Measurements from ENCODE around the gene GPC6.

GPC6 gene

DNA sequence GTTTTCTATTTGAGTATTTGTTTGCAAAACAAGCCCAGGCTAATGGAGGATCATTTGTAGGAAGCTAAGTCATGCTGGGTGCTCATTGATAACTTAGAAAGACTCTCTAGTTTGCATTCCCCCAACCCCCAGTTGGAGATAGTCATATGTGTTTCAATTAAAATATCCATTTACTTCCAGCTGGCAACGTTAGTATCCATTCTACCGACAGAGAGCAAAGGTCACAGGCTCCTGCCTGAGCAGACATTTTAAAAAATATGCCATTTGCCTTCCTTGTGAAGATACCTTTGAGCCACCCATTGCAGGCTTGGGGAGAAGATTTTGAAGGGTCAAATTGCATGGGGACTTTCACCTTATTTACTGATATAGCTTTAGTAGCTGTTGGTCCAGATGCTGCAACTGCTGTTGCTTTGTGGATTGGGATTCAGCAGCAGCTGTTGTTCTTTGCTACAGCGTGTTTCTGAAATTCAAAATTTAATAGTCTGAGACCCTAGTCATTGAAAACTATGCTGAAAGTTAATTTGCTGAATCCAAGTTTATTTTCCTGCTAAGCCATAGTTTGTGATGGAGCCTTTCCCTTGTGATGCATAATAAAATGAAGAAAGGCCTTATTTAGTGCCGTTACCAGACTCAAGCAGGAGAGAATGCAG is 335.1 kb downstream of the GPC6 start:
- TF ChIP-seq ZFX (IDR thresholded peaks at IDR 0.05): no peak
- TF ChIP-seq, protein P1, sequence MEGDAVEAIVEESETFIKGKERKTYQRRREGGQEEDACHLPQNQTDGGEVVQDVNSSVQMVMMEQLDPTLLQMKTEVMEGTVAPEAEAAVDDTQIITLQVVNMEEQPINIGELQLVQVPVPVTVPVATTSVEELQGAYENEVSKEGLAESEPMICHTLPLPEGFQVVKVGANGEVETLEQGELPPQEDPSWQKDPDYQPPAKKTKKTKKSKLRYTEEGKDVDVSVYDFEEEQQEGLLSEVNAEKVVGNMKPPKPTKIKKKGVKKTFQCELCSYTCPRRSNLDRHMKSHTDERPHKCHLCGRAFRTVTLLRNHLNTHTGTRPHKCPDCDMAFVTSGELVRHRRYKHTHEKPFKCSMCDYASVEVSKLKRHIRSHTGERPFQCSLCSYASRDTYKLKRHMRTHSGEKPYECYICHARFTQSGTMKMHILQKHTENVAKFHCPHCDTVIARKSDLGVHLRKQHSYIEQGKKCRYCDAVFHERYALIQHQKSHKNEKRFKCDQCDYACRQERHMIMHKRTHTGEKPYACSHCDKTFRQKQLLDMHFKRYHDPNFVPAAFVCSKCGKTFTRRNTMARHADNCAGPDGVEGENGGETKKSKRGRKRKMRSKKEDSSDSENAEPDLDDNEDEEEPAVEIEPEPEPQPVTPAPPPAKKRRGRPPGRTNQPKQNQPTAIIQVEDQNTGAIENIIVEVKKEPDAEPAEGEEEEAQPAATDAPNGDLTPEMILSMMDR (conservative IDR thresholded peaks at IDR 0.05): no peak
- H3K27ac ChIP-seq: no peak overlapping the region

DNA sequence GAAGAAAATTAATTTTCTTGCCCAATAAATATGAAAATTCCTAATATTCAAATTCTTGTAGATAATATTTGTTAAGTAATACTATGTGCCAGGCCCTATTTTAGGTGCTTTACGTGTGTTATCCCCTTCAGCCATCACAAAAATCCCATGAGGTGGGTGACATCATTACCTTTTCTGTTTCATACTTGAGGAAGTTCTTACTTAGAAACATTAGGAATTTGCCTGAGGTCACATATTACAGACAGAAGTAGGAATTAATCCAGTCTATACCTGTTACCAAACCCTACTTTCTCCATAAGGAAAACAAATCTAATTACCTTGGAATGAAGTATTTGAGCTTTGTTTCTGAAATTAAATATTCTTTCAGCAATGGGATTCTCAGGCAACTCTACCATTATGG is 336.1 kb downstream of the GPC6 start:
- TF ChIP-seq ZFX (IDR thresholded peaks at IDR 0.05): no peak
- TF ChIP-seq, protein P1 (conservative IDR thresholded peaks at IDR 0.05): no peak

DNA sequence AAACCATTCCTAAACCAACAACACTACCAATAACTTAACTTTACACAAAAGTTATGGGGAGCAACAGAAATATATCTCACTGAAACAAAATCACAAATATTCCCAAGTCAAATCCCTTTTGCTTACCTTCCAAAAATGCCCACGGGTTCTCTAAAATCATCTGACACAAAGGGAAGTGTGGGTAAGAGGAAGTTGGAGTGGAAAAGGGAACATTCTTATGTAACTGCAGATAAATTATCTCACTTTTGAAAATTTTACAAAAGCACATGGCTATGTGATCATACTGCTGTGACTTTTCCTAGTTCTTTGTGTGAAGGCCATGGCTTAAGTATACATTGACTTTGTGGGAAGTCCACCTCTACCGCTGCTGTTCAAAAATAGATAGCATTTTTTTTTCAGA is 350.5 kb downstream of the GPC6 start:
- TF ChIP-seq, protein P1 (conservative IDR thresholded peaks at IDR 0.05): no peak
- no peak for TF ChIP-seq ZFX (IDR thresholded peaks at IDR 0.05)
- H3K27ac ChIP-seq: no peak overlapping the region

More for the DNA sequence above, 336.1 kb downstream of the GPC6 start:
- H3K27ac ChIP-seq: no peak overlapping the region

DNA sequence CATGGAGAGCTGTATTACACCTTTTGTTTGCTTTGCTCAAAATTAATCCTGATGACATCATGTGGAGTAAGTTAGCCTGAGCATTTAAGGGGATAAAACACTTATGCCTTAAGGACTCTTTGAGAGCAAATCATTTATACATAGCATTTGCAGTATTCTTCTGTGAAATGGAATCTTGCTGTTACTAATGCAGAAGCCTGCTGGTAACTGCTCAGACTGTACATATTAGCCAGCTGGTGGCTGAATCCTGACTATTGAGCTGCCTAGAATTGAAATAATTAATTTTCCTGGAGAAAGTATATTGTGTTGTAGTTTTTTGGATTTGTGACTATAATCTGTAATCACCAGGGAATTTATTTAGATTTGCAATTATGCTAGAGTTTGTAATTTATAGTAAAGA is 363.2 kb downstream of the GPC6 start:
- TF ChIP-seq, protein P1 (conservative IDR thresholded peaks at IDR 0.05): no peak
- TF ChIP-seq ZFX (IDR thresholded peaks at IDR 0.05): no peak
- H3K27ac ChIP-seq: no peak overlapping the region

DNA sequence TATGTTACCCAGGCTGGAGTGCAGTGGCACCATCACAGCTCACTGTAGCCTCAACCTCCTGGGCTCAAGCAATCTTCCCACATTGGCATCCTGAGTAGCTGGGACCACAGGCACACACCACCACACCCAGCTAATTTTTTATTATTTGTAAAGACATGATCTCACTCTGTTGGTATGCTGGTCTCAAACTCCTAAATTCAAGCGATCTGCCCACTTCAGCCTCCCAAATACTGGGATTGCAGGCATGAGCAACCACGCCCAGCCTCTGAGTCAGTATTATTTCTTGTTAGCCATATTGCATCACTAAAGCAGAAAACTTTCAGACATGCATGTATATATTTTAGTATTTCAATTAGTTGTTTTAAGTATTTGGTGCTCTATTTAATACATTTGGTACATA is 376.4 kb downstream of the GPC6 start:
- no peak overlapping the region for H3K27ac ChIP-seq
- TF ChIP-seq, protein P1 (conservative IDR thresholded peaks at IDR 0.05): no peak
- TF ChIP-seq ZFX (IDR thresholded peaks at IDR 0.05): no peak

- TF ChIP-seq, protein P1 (conservative IDR thresholded peaks at IDR 0.05): no peak
- no peak for TF ChIP-seq ZFX (IDR thresholded peaks at IDR 0.05)
- H3K27ac ChIP-seq: no peak overlapping the region
Measured at GRCh38 chr13:93614776-93615175, 388.2 kb downstream of the GPC6 start.

DNA sequence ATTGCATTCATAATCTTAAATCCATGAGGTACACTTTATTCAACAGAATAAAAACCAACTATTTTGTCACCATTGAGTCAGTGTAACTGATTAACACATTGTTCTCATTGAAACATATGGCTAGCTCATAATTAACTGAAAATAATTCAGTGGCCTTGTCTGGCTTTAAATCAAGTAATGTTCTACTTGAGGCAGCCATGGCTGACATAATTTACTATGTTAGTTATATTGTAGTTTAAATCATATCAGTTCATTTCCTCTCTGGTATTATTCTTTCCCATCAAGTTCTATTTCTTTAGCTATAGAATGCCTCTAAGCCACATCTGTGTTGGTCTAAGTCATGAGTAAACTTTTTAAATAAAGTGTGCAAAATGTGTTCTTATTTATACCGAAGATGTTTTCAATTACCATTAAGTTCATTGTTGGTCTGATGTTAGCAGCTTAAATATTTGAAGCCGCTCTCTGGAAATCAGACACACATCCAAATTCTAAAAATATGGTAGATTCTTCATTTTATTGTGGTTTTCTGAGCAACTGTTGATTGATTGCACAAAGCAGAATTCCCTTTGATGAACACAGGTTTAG is 393.7 kb downstream of the GPC6 start:
- TF ChIP-seq, protein P1 (conservative IDR thresholded peaks at IDR 0.05): no peak
- no peak for TF ChIP-seq ZFX (IDR thresholded peaks at IDR 0.05)
- H3K27ac ChIP-seq: no peak overlapping the region
